K562 (cell line): ENCODE results near the gene ARHGEF3. TPM values are rescaled to one million over a fixed set of nuclear protein-coding genes. Genes with fewer than 3 reads are reported as not detected.

ENCODE experiments used
- ATAC-seq: fragments of 200-7000 bp; cut with Tn5 transposase; 3 replicates; pipeline ENCODE4 v1.9.1; 2020; ENCODE audit warnings: moderate library complexity
- BruUV-seq: library from RNA; stranded (reverse); fragments of 400-500 nt; replicated peaks from 2 replicates; lab custom pipeline; 2021; lab: Mats Ljungman, UMichigan
- CTCF ChIA-PET: fragments of 300-600 bp; formaldehyde crosslinking; extraction: SDS; loops from one replicate; lab custom pipeline; 2021; ENCODE audit warnings: low intra/inter-chr PET ratio; lab: Yijun Ruan, JAX
- POLR2A ChIA-PET: fragments of 300-600, 350-650 bp; sonication (Branson Sonifier 250); formaldehyde crosslinking; extraction: SDS; loops from one replicate; lab custom pipeline; 2021; ENCODE audit warnings: antibody characterized with exemption, inconsistent platforms; lab: Yijun Ruan, JAX
- DNase-seq, 4 experiments: peaks; one replicate each; pipeline versions ENCODE4 v3.0.0 to v3.0.0-alpha.2; 2011 to 2018; ENCODE audit warnings: low spot score in 3 of 4, mixed read lengths in 3 of 4; ENCODE audit errors: extremely low read depth in 1 of 4
- FAIRE-seq: peaks from 2 replicates; lab custom pipeline; 2011; peaks lifted over from hg19 to GRCh38; lab: Jason Lieb, UNC
- H2AFZ ChIP-seq: 2 replicates; pipeline ENCODE4 v1.6.0; 2011; ENCODE audit warnings: low read depth, low read length, control low read depth, inconsistent platforms
- H3K27ac ChIP-seq: fragments of 200-600 bp; 3 replicates; pipeline ENCODE4 v1.8.0; 2011; ENCODE audit warnings: low read depth, mild to moderate bottlenecking, control low read depth, inconsistent platforms, low read length, moderate library complexity, mixed read lengths; ENCODE audit errors: extremely low read depth
- H3K27me3 ChIP-seq, 2 experiments: fragments of 300-600 bp in 1 of 2; 2 replicates in 1 of 2; 3 replicates in 1 of 2; pipeline versions ENCODE4 v1.6.0 to v1.8.0; 2011; ENCODE audit warnings: inconsistent platforms in 2 of 2, low read length in 2 of 2, mild to moderate bottlenecking in 1 of 2, mixed read lengths in 1 of 2, moderate library complexity in 1 of 2; ENCODE audit not compliant: control insufficient read depth in 2 of 2, insufficient read depth in 2 of 2
- H3K36me3 ChIP-seq: fragments of 300-600 bp; 3 replicates; pipeline ENCODE4 v1.8.0; 2011; ENCODE audit warnings: mild to moderate bottlenecking, low read length, inconsistent platforms; ENCODE audit not compliant: control insufficient read depth, insufficient read depth
- H3K4me1 ChIP-seq, 2 experiments: fragments of 200-600 bp in 1 of 2; replicated peaks in 1 of 2; 2 replicates in 1 of 2; 3 replicates in 1 of 2; pipeline versions ENCODE4 v1.5.1 to v1.8.0; 2011; ENCODE audit warnings: inconsistent platforms in 2 of 2, low read length in 2 of 2, mild to moderate bottlenecking in 1 of 2, mixed read lengths in 1 of 2, moderate library complexity in 1 of 2; ENCODE audit not compliant: control insufficient read depth in 2 of 2, insufficient read depth in 2 of 2
- H3K4me2 ChIP-seq: 2 replicates; pipeline ENCODE4 v1.6.1; 2011; ENCODE audit warnings: low read length, control low read depth, inconsistent platforms, mixed read lengths; ENCODE audit not compliant: insufficient read depth
- H3K4me3 ChIP-seq: fragments of 200-600 bp; sonication (generic), shearing (Covaris generic); 2 replicates; pipeline ENCODE4 v1.5.1; 2016; ENCODE audit warnings: control low read depth, inconsistent platforms
- H3K79me2 ChIP-seq: fragments of 200-600 bp; 3 replicates; pipeline ENCODE4 v1.8.0; 2011; ENCODE audit warnings: low read length, inconsistent platforms; ENCODE audit not compliant: control insufficient read depth, insufficient read depth
- H3K9ac ChIP-seq, 2 experiments: 2 replicates each; pipeline versions ENCODE4 v1.6.0 to v1.6.1; 2011; ENCODE audit warnings: low read depth in 2 of 2, low read length in 2 of 2, control low read depth in 1 of 2, inconsistent platforms in 1 of 2, mild to moderate bottlenecking in 1 of 2, mixed read lengths in 1 of 2; ENCODE audit not compliant: insufficient read depth in 1 of 2
- H3K9me1 ChIP-seq: one replicate; pipeline ENCODE4 v1.6.0; 2011; ENCODE audit warnings: inconsistent platforms, mild to moderate bottlenecking, low read length, moderate library complexity; ENCODE audit not compliant: control insufficient read depth, insufficient read depth
- H3K9me3 ChIP-seq: replicated peaks from 2 replicates; pipeline ENCODE4 v1.5.1; 2011; ENCODE audit warnings: low read depth, low read length, inconsistent platforms; ENCODE audit not compliant: control insufficient read depth, insufficient read depth
- H4K20me1 ChIP-seq: replicated peaks from 2 replicates; pipeline ENCODE4 v1.6.1; 2011; ENCODE audit warnings: low read length, inconsistent platforms, mixed read lengths; ENCODE audit not compliant: control insufficient read depth, insufficient read depth
- CREM ChIP-seq: IDR thresholded peaks from 2 replicates; pipeline ENCODE4 v1.6.1; 2014; ENCODE audit warnings: antibody characterized with exemption, low read depth
- ESRRA ChIP-seq: fragments of 450-650 bp; IDR thresholded peaks from 2 replicates; pipeline ENCODE4 v1.6.1; 2014; ENCODE audit warnings: low read depth, mild to moderate bottlenecking, moderate library complexity, borderline replicate concordance
- ESRRB ChIP-seq: fragments of 250-450 bp; sonication (Bioruptor Pico); IDR thresholded peaks from 2 replicates; pipeline ENCODE4 v1.5.0; 2020; ENCODE audit warnings: mild to moderate bottlenecking, moderate library complexity, borderline replicate concordance
- HNRNPK ChIP-seq: fragments of 200-400 bp; formaldehyde crosslinking; IDR thresholded peaks from one replicate; pipeline ENCODE4 v1.6.1; 2018; ENCODE audit warnings: mild to moderate bottlenecking, low read depth, low read length; ENCODE audit not compliant: poor library complexity, severe bottlenecking
- KDM4B ChIP-seq, 2 experiments: fragments of 450-650 bp in 1 of 2; sonication (generic) in 1 of 2; IDR thresholded peaks; 2 replicates each; pipeline ENCODE4 v1.6.1; 2016 to 2017; ENCODE audit warnings: borderline replicate concordance in 2 of 2, antibody characterized with exemption in 1 of 2, low read depth in 1 of 2, mild to moderate bottlenecking in 1 of 2
- NFE2L1 ChIP-seq: fragments of 450-650 bp; IDR thresholded peaks from 2 replicates; pipeline ENCODE4 v1.6.1; 2016; ENCODE audit warnings: missing genetic modification characterization, low read depth, mild to moderate bottlenecking, missing compliant biosample characterization, moderate library complexity, borderline replicate concordance
- RCOR1 ChIP-seq, 2 experiments: IDR thresholded peaks; 2 replicates each; pipeline ENCODE4 v1.6.1; 2012; ENCODE audit warnings: low read depth in 2 of 2, low read length in 2 of 2, borderline replicate concordance in 1 of 2, improper control_type of control experiment in 1 of 2
- SETDB1 ChIP-seq: IDR thresholded peaks from one replicate; pipeline ENCODE4 v1.6.1; 2012; ENCODE audit warnings: low read length, control low read depth, inconsistent platforms
- ZNF347 ChIP-seq: fragments of 450-650 bp; formaldehyde crosslinking; IDR thresholded peaks from 2 replicates; pipeline ENCODE4 v1.4.0; 2020; ENCODE audit warnings: low read depth, mild to moderate bottlenecking, moderate library complexity
- ZNF436 ChIP-seq: fragments of 250-450, 450-650 bp; sonication (Bioruptor Pico); formaldehyde crosslinking; IDR thresholded peaks from 2 replicates; pipeline ENCODE4 v1.7.0; 2020; ENCODE audit warnings: mild to moderate bottlenecking
- ZNF551 ChIP-seq: fragments of 250-450 bp; sonication (Bioruptor Pico); IDR thresholded peaks from 2 replicates; pipeline ENCODE4 v1.5.0; 2021; ENCODE audit warnings: mild to moderate bottlenecking, moderate library complexity
- WGBS: fragments of 100-300 bp; shearing (Covaris generic); methylation state at CpG from one replicate; pipeline ENCODE4 v1.1.6; 2016; ENCODE audit warnings: low coverage, mixed read lengths; ENCODE audit not compliant: insufficient coverage; ENCODE audit errors: missing lambda C conversion rate; 5-methylcytosine and 5-hydroxymethylcytosine counted together
- in situ Hi-C: fragments of 300-500 bp; cut with MboI; formaldehyde crosslinking; loops from 4 replicates; pipeline ENCODE4 v1.15.0; 2018; ENCODE audit warnings: inconsistent platforms, mixed read lengths
- intact Hi-C: fragments of 100-400 bp; cut with micrococcal nuclease; formaldehyde crosslinking; loops from 2 replicates; pipeline ENCODE4 v1.14.2; 2022
- polyA plus RNA-seq, 8 experiments: library from polyadenylated mRNA; depleted of rRNA in 4 of 8; stranded (reverse) in 5 of 8; unstranded in 3 of 8; fragments of >200 nt; fragmentation: Nextera tagmentation in 2 of 8; fragmentation: Illumina TruSeq in 1 of 8; extraction: Ambion mirVana in 2 of 8; extraction: Trizol in 1 of 8; gene quantifications; 2 replicates each; pipeline versions ENCODE4 v1.2.1 to v1.2.3, GENCODE V29; 2011 to 2014; ENCODE audit warnings: inconsistent platforms in 1 of 8, missing spikeins in 1 of 8
- total RNA-seq, 7 experiments: library from RNA; depleted of rRNA in 6 of 7; stranded (reverse); fragments of >200 nt in 6 of 7; fragmentation: Illumina TruSeq in 2 of 7; extraction: Trizol in 2 of 7; gene quantifications; 2 replicates each; pipeline versions ENCODE4 v1.2.1 to v1.2.3, GENCODE V29; 2011 to 2021; ENCODE audit warnings: low replicate concordance in 1 of 7
- TF ChIP-seq, protein P1 (sequence below): sonication (generic); formaldehyde crosslinking; IDR thresholded peaks from 2 replicates; pipeline ENCODE4 v1.8.1; 2023; ENCODE audit warnings: mild to moderate bottlenecking, missing genetic modification reagents
- TF ChIP-seq, protein P2 (sequence below): fragments of 250-450 bp; sonication (Bioruptor Pico); IDR thresholded peaks from 2 replicates; pipeline ENCODE4 v1.4.0; 2020

ARHGEF3 gene
- total and polyA plus RNA-seq, 9 of the 15 experiments (the other 6 are each of a cell fraction or from before 2014, with no cell fraction given) = 0.77 to 2.7 (median 1.4) TPM

DNA sequence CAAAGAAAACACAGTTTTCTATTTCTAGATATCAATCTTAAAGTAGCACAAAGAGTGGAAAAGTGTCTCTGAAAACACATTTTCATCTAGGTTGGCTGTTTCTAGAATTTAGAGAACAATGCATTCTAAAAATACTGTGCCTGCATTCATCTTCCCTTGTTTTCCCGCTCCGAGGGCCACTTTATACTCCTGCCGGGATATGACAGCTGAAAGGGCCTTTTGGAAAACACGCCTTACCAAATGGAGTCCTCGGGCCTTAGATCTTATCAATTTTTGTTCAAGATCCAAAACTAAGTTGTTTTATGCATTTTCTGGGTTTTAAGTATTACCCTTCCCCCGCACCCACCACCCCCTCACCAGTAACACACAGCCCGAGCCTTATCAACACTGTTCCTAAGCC lies 47.9 kb upstream of the ARHGEF3 start:
- no peak overlapping the region for H3K4me2 ChIP-seq
- WGBS = 4% methylated on average over 7 of the region's 7 CpGs

DNA sequence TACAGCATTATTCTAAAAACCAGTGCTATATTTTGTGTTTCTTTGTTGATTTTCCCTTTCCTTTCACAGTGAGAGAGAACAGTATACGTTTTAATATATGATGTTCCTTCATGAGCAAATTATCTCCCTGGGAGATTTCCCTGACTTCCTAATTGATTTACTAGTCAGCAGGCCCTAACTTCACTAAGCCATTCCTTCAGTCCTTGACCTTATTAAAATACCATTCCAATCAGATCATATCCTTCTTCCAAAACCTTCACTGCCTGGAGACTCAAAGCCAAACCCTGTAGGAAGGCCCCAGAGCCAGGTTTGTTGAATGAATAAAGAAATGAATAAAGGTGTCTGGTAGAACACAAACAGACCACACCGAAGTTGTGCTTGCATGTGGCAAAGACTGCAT lies 43.8 kb upstream of the ARHGEF3 start:
- POLR2A ChIA-PET = no interaction called here
- FAIRE-seq (no peak), ATAC-seq (no peak)
- intact Hi-C loops = no loop called here
- no peaks in the 10 kb centered on the region for H3K27me3 ChIP-seq
- no peaks in the 10 kb centered on the region for H3K79me2 ChIP-seq
- no peak overlapping the region for H3K4me3 ChIP-seq
- H2AFZ ChIP-seq = no peak overlapping the region
- WGBS = 0% methylated on average over 2 of the region's 2 CpGs
- no peak overlapping the region for H3K4me2 ChIP-seq
- H3K36me3 ChIP-seq = no peaks in the 10 kb centered on the region
- TF ChIP-seq CREM (no peak), ZNF347 (CRISPR knock-in tag) (no peak), ESRRA (no peak), RCOR1 (IDR thresholded peaks at IDR 0.05; ENCODE audit: borderline replicate concordance in 1 of 2, low read depth in 2 of 2, low read length in 2 of 2) (no peak), ZNF436 (CRISPR knock-in tag) (no peak), HNRNPK (no peak), NFE2L1 (tag) (no peak)
- TF ChIP-seq, protein P1, sequence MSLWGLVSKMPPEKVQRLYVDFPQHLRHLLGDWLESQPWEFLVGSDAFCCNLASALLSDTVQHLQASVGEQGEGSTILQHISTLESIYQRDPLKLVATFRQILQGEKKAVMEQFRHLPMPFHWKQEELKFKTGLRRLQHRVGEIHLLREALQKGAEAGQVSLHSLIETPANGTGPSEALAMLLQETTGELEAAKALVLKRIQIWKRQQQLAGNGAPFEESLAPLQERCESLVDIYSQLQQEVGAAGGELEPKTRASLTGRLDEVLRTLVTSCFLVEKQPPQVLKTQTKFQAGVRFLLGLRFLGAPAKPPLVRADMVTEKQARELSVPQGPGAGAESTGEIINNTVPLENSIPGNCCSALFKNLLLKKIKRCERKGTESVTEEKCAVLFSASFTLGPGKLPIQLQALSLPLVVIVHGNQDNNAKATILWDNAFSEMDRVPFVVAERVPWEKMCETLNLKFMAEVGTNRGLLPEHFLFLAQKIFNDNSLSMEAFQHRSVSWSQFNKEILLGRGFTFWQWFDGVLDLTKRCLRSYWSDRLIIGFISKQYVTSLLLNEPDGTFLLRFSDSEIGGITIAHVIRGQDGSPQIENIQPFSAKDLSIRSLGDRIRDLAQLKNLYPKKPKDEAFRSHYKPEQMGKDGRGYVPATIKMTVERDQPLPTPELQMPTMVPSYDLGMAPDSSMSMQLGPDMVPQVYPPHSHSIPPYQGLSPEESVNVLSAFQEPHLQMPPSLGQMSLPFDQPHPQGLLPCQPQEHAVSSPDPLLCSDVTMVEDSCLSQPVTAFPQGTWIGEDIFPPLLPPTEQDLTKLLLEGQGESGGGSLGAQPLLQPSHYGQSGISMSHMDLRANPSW (CRISPR knock-in tag) = no peak
- TF ChIP-seq, all 486 proteins: peak for 0
- Histone ChIP-seq H3K27ac (no peak overlapping the region), H3K4me1 (no peaks in the 10 kb centered on the region), H3K9me3 (no peaks in the 10 kb centered on the region), H3K9ac (no peak overlapping the region), H3K9me1 (no peaks in the 10 kb centered on the region), H4K20me1 (no peaks in the 10 kb centered on the region)
- DNase-seq = no peak
- BruUV-seq = no TSS peak
- in situ Hi-C loops = no loop called here
- CTCF ChIA-PET = no interaction called here

More for the DNA sequence above, 47.9 kb upstream of the ARHGEF3 start:
- H3K9me1 ChIP-seq = no peaks in the 10 kb centered on the region
- H3K4me1 ChIP-seq = no peaks in the 10 kb centered on the region
- FAIRE-seq = no peak
- no TSS peak for BruUV-seq
- H3K79me2 ChIP-seq = no peaks in the 10 kb centered on the region
- TF ChIP-seq ZNF551 (no peak), KDM4B (IDR thresholded peaks at IDR 0.05; ENCODE audit: borderline replicate concordance in 2 of 2, low read depth in 1 of 2) (no peak), SETDB1 (no peak), ESRRB (CRISPR knock-in tag) (no peak)
- TF ChIP-seq, protein P2, sequence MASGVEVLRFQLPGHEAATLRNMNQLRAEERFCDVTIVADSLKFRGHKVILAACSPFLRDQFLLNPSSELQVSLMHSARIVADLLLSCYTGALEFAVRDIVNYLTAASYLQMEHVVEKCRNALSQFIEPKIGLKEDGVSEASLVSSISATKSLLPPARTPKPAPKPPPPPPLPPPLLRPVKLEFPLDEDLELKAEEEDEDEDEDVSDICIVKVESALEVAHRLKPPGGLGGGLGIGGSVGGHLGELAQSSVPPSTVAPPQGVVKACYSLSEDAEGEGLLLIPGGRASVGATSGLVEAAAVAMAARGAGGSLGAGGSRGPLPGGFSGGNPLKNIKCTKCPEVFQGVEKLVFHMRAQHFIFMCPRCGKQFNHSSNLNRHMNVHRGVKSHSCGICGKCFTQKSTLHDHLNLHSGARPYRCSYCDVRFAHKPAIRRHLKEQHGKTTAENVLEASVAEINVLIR = no peak
- TF ChIP-seq, all 486 proteins: peak for 0
- no peak for ATAC-seq
- no peaks in the 10 kb centered on the region; a peak in 1 of 5 replicates for H3K27me3 ChIP-seq
- intact Hi-C loops (no loop called here), in situ Hi-C loops (no loop called here)
- H3K4me3 ChIP-seq = no peak overlapping the region
- H3K9me3 ChIP-seq = no peaks in the 10 kb centered on the region
- no peaks in the 10 kb centered on the region for H3K36me3 ChIP-seq
- POLR2A ChIA-PET = no interaction called here
- no peaks in the 10 kb centered on the region for H4K20me1 ChIP-seq
- H2AFZ ChIP-seq = no peak overlapping the region
- CTCF ChIA-PET = no interaction called here
- no peak for DNase-seq
- H3K27ac ChIP-seq = no peak overlapping the region
- no peak overlapping the region for H3K9ac ChIP-seq
